Measurements from ENCODE around the gene CCBE1.

The CCBE1 gene

GRCh38 chr18:59551902-59552635 lies 145.2 kb downstream of the CCBE1 start:
- TF ChIP-seq REST (IDR thresholded peaks at IDR 0.05; ENCODE audit: insufficient read depth in 1 of 2, low read depth in 2 of 2, low read length in 2 of 2) (no peak), TAF1 (IDR thresholded peaks at IDR 0.05; ENCODE audit: borderline replicate concordance, insufficient read depth, low read length) (no peak), POLR2AphosphoS5 (IDR thresholded peaks at IDR 0.05; ENCODE audit: low read depth, low read length) (no peak), FOXP2 (optimal IDR thresholded peaks at IDR 0.05; ENCODE audit: borderline replicate concordance, extremely low read depth, extremely low read length, insufficient read depth) (no peak), SIN3A (IDR thresholded peaks at IDR 0.05; ENCODE audit: borderline replicate concordance, insufficient read depth, low read length) (no peak)

- TF ChIP-seq TAF1 (IDR thresholded peaks at IDR 0.05; ENCODE audit: borderline replicate concordance, insufficient read depth, low read length) (no peak), POLR2AphosphoS5 (IDR thresholded peaks at IDR 0.05; ENCODE audit: low read depth, low read length) (no peak), SIN3A (IDR thresholded peaks at IDR 0.05; ENCODE audit: borderline replicate concordance, insufficient read depth, low read length) (no peak), FOXP2 (optimal IDR thresholded peaks at IDR 0.05; ENCODE audit: borderline replicate concordance, extremely low read depth, extremely low read length, insufficient read depth) (no peak), REST (IDR thresholded peaks at IDR 0.05; ENCODE audit: insufficient read depth in 1 of 2, low read depth in 2 of 2, low read length in 2 of 2) (no peak)
Observed at GRCh38 chr18:59550174-59550516, 147.1 kb downstream of the CCBE1 start.

GRCh38 chr18:59549503-59550173 lies 147.6 kb downstream of the CCBE1 start:
- TF ChIP-seq TAF1 (IDR thresholded peaks at IDR 0.05; ENCODE audit: borderline replicate concordance, insufficient read depth, low read length) (no peak), FOXP2 (optimal IDR thresholded peaks at IDR 0.05; ENCODE audit: borderline replicate concordance, extremely low read depth, extremely low read length, insufficient read depth) (no peak), POLR2AphosphoS5 (IDR thresholded peaks at IDR 0.05; ENCODE audit: low read depth, low read length) (no peak), REST (IDR thresholded peaks at IDR 0.05; ENCODE audit: insufficient read depth in 1 of 2, low read depth in 2 of 2, low read length in 2 of 2) (no peak), SIN3A (IDR thresholded peaks at IDR 0.05; ENCODE audit: borderline replicate concordance, insufficient read depth, low read length) (no peak)

GRCh38 chr18:59547581-59548182 lies 149.5 kb downstream of the CCBE1 start:
- TF ChIP-seq POLR2AphosphoS5 (IDR thresholded peaks at IDR 0.05; ENCODE audit: low read depth, low read length) (no peak), REST (IDR thresholded peaks at IDR 0.05; ENCODE audit: insufficient read depth in 1 of 2, low read depth in 2 of 2, low read length in 2 of 2) (no peak)

Data from PFSK-1 (cell line).